GM21825 (cell line): ENCODE measurements around the gene RBL2.
"Not testable (repeated sequence)": the region's sequence is repeated elsewhere in the genome, so short reads cannot be mapped to it uniquely, and the experiment has no call there.

Experiments
- ATAC-seq: cut with Tn5 transposase; IDR thresholded peaks from one replicate; pipeline ENCODE4 v1.9.1; 2021; ENCODE audit warnings: mild to moderate bottlenecking, moderate library complexity; ENCODE audit not compliant: unreplicated experiment

RBL2 gene

GRCh38 chr16:53434377-53435065, at the start of gene RBL2:
Gene RBL2 (plus strand): TSS chr16:53434471. CDS start chr16:53434557, 86 bp downstream.
- peak; percentile 76 for ATAC-seq

- not testable (repeated sequence) for ATAC-seq
These were observed 49.7 kb upstream of the RBL2 start for GRCh38 chr16:53384610-53385009.

- ATAC-seq, result no peak
These were observed 29.3 kb upstream of the RBL2 start for GRCh38 chr16:53404959-53405358.

GRCh38 chr16:53412549-53412948, 21.7 kb upstream of the RBL2 start:
- no peak for ATAC-seq

GRCh38 chr16:53413864-53414263, 20.4 kb upstream of the RBL2 start:
- no peak for ATAC-seq

- no peak for ATAC-seq
These were observed 19.9 kb upstream of the RBL2 start for GRCh38 chr16:53414381-53414780.

- ATAC-seq, result no peak
These were observed 18.8 kb upstream of the RBL2 start for GRCh38 chr16:53415504-53415903.

- ATAC-seq, result no peak
These were observed 17.3 kb upstream of the RBL2 start for GRCh38 chr16:53417011-53417410.

- no peak for ATAC-seq
These were observed 16.3 kb upstream of the RBL2 start for GRCh38 chr16:53417976-53418375.

GRCh38 chr16:53419383-53419709, 14.9 kb upstream of the RBL2 start:
- not testable (repeated sequence) for ATAC-seq

- ATAC-seq, result no peak
These were observed 13.0 kb upstream of the RBL2 start for GRCh38 chr16:53421248-53421647.

- ATAC-seq, result not testable (repeated sequence)
These were observed 10.3 kb upstream of the RBL2 start for GRCh38 chr16:53423968-53424367.

- no peak for ATAC-seq
These were observed 5.6 kb upstream of the RBL2 start for GRCh38 chr16:53428681-53429080.

- ATAC-seq, result no peak
These were observed 4.9 kb upstream of the RBL2 start for GRCh38 chr16:53429221-53429943.

GRCh38 chr16:53430363-53430762, 3.9 kb upstream of the RBL2 start:
- no peak for ATAC-seq

- ATAC-seq, result no peak
These were observed 762 bp upstream of the RBL2 start for GRCh38 chr16:53433509-53433908.

- no peak for ATAC-seq
These were observed 318 bp upstream of the RBL2 start for GRCh38 chr16:53433930-53434376.

GRCh38 chr16:53435066-53435688, 906 bp downstream of the RBL2 start:
- peak; percentile 79 for ATAC-seq

GRCh38 chr16:53440125-53440524, 5.9 kb downstream of the RBL2 start:
- ATAC-seq, result no peak

- no peak for ATAC-seq
These were observed 11.3 kb downstream of the RBL2 start for GRCh38 chr16:53445534-53445933.

GRCh38 chr16:53446090-53446489, 11.8 kb downstream of the RBL2 start:
- no peak for ATAC-seq
